Measurements from ENCODE around the gene TAAR5.

DNA sequence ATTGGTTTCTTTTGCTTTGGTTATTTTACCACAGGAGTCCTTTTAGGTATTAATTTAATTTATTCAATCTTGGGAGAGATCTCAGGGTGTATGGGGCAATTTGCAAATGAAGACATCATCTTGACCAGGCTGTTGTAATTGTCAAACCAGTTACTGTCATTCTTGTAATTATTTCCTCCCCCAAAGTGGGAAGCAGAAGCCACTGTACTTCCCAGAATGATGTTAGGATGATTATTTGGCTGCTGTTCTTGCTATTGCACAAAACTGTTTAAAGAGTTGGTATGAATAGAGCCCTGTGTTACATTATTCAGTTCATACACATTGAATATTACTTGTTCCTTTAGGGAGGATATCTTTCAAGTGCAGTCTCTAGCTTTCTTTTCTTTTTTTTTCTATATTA lies 17.8 kb downstream of the TAAR5 start:
- TF ChIP-seq GATA2 (IDR thresholded peaks at IDR 0.05; ENCODE audit: low read depth, low read length) (no peak), GATA3 (IDR thresholded peaks at IDR 0.05; ENCODE audit: low read depth, low read length) (no peak)
